Smooth muscle cell of the brain vasculature (primary cell): Measurements from ENCODE around the gene PHF12.

Experiments
- DNase-seq: peaks from one replicate; pipeline ENCODE4 v3.0.0-alpha.2; 2012; ENCODE audit warnings: low read depth, low spot score

PHF12 gene

DNA sequence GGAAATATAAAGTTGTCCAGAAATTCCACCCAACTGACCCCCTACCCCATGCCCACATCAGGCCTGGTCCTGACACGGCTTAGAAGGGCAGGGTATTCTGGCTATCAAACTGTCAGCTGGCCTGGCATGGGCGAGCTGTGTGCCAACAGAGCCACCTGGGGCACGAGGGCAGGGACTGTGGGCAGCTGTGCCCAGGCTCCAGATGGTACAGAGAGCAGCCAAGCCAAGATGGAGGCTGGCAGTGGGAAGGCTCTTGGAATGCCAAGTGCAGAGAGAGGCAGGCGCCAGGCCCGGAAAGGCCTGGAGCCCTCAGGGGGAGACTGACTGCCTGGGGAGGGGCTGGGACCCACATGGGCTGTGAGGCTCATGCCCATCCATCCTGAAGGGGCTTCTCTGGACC, 24.3 kb upstream of the PHF12 start:
- DNase-seq = no peak

DNA sequence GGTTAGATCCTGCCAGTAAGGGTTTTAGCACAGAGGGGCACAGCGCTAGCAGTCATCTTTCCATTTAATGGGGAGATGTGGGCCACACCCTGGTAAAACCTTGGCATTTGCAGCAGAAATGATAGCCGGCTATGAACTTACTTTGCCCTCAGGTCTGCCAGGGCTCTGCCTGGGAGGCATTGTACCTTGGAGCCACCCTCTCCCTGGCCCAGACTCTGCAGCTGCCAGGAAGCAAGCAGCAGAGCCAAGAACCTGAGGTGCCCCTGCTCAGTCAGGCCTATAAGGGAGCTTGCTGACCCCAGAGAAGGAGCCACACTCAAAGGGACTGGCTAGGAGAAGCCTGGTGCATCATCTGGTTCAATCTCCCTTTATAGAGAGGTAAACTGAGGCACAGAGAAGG, 23.7 kb upstream of the PHF12 start:
- no peak for DNase-seq

DNA sequence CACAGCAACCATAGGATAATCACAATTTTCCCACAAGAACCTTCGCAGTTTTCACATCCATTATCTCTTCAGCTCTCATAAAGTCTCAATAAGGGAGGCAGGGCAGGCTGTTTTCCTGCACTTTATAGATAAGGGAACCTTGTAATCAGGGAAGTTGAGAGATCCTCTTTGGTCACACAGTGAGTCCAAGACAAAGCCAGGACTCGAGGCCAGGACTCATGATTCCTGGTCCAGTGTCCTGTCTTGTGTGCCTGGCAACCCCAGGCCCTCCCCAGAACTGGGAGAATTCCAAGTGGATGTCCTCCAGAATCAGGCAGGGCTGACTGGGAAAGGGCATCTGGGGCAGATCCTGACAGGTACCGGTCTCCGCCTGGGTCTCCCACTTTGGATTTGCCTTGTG, 23.1 kb upstream of the PHF12 start:
- DNase-seq = no peak

DNA sequence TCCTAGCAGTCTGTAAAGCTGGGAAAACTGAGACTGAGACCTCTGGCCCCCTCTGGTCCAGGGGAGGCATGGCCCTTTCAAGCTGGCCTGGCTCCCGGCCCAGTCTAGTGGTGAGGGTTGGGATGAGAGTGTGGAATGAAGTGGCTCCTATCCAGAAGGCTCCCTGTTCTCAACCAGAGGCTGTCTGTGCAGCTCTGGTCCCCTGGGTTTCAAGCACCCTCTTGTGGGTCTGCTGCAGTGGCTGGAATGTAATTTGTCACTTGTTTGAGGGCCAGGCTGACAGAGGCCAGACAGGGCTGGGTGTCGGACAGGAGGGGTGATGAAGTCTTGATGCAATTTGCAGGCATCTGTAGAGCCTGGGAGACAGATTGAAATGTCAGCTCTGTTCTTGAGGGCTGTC, 22.1 kb upstream of the PHF12 start:
- DNase-seq = no peak

DNA sequence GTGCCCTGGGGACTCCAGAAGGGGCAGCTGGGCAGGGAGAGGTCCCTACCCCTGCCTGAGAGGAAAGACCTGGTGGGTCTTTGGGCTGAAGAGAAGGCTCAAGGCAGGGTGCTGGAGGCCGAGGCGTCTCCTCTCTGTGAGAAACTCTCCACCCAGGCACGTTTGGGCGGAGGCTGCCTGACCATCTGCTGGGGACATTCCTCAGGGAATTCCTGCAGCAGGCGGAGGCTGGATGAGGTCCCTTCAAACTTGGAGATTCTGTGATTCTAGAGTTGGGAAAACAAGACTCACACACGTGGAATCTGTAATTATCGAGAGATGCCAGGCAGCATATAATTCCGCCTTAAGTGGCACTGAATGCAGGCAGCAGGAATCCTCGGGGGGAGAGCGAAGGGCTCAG, 21.1 kb upstream of the PHF12 start:
- no peak for DNase-seq

DNA sequence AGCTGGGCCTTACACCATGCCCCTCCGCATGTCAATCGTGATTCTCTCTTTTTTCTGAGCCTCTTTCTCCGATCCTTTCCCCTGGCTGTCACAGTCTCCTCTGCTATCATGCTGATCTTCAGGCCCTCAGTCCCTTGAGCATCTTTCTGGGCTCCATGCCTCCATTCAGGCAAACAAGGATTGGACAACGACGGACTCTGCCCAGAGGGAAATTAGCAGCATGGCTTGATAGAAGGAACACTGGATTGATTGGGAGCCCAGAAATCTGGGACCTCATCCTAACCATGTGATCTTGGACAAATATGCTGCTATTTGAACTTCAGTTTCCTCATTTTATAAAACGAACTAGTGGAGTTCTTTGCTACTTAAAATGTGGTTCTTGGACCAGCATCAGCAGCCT, 19.6 kb upstream of the PHF12 start:
- no peak for DNase-seq

DNA sequence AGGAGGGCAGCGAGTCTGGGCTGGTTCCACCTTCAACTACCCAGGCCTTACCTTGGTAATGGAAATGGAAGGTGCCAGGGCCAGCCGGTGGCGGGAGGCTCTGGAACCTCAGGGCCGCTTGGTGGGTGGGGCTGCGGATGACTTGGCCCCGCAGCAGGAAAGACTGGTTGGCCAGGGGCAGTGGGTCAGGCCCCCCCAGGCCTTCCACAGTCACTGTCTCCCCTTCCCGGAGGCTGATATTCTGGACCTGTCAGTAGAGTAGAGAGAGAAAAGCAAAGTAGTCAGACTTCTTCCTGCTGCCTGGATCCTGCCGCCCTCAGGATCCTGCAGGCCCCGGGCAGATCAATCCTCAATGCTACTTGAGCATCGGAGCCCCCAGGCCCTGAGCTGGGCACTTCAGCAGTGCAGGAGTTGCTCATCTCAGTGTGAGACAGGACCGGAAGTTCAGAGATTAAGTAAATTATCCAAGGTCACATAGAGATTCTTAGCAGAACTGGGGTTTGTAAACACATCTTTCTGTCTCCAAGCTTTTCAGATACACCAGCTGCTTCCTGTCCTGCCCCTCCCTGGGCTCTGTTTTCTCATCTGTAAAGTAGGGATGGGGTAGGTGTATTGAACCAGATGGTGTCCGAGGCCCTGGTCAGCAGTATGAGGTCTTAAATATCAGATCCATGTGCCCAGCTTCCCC, 18.5 kb upstream of the PHF12 start:
- no peak for DNase-seq

DNA sequence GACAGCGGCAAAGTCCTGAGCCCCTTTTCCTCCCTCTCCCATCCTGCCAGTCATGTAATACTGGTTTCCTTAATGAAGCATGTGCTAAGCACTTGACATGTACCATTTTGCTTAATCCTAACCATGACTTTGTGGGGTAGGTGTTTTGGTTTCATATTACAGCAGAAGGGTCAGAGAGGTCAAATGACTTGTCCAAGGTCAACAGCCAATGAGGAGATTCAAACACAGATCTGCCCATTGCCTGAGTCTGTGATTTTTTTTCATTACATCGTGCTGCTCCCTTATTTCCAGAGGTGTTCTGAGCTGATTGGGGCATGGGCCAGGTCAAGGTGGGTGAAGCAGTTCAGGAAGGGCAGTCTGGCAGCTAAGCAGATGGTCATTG, 17.6 kb upstream of the PHF12 start:
- DNase-seq = no peak

DNA sequence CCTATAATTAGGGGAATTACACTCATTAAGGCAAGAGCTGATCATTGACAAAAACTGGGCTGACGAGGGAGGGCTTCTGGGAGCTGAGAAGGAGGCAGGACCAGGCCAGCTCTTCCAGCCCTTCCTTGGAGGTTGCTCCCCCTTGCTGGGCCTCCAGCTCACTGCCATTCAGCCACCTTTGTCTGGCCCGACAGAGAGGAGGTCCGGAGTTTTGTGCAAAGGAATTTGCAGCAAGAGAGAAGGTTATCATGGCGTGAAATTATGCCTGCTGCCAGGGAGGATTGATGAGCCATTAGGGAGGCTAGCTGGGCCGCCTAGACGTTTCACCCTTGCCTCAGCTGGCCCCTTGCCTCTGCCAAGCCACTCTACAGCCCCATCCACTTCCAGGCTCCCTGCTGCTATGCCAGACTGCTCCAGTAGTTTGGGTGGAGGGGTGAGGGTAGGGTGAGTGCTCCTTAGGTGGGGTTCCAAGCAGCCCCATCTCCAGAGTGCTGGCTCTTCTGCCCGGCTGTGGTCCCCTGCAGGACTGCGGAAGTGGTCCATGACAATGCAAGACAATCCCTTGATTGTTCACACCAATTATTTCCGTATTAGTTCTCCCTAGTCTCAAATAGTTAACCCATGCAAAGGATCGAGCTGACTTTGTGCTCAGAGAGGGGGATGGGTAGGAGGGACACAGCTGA, 17.1 kb upstream of the PHF12 start:
- no peak for DNase-seq

DNA sequence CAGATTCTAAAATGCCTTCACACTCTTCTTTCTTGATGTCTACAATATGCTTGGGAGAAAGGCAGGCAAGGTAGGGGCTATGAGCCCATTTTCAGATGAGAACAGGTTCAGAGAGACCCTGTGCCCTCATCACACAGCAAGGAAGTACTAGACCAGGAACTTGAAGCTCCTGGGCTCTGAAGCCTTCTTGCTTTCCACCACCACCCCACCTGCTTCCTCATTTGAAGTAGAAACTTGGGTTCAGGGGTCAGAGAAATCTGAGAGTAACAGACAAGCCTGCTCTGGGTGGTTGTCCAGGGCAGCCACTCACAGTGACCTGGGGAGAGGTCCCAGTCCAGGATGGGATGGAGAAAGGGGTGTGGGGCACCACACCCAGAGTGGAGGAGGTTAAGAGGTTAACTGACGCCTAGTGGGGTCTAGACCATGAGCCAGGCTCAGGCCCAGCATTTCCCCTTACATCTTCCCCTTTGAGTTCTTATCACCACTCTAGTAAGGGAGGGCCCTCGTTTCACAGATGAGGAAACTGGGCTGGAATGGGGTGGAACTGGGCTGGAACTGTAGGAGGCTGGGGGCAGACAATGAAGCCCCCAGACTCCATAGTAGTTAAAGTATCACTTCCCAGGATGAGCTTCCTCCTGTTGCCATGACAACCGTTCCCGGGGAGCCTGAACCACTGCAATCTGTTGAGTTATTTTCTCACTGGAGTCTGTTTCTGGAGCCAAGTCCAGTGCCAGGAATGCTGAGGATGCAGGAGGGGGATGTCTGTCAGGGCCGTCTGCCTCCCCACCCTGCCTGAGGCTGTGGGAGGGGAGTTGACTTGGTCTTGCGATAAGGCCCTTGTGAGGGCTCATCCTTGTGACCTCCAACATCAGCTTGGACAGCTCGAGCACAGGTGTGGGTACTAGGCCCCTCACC, 16.2 kb upstream of the PHF12 start:
- no peak for DNase-seq

DNA sequence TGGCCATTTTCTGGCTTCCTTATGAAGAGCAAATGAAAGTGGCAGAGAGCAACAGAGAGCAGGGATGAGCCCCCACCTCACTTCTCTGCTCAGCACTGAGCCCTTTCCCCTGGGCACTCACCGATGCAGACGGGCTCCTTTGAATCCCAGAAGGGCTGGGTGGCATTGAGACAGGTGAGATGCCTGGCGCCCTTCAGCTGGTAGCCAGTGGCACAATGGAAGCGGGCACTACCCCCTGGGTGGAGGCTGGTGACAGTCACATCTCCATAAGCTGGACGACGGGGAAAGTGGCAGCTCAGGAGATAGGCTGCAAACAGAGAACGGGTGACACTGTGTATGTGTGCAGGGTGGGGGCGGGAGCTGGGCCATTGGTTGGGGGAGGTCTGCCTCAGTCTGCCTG, 12.5 kb upstream of the PHF12 start:
- no peak for DNase-seq

DNA sequence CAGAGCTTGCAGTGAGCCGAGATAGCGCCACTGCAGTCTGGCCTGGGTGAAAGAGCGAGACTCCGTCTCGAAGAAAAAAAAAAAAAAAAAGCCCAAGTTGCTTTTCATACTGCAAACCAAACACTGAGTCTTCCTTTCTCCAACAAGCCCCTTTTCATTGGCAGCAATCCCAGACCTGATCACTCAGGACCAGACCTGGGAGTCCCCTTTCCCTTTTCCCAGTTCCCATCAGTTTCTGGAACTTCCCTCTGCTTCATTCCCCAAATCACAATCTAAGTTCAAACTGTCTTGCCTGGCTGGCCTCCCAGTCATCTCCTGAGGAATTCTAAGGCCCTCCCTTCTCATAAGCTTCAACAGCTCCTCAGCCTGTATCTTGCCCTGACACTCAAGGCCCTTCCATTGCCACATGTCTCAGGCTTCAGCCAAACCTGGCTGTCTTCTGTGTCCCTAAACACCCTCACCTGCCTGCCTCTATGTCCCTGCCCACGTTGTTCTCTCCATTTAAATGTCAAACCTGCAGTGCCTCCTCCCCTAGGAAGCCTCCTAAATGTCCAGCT, 11.8 kb upstream of the PHF12 start:
- DNase-seq = no peak

DNA sequence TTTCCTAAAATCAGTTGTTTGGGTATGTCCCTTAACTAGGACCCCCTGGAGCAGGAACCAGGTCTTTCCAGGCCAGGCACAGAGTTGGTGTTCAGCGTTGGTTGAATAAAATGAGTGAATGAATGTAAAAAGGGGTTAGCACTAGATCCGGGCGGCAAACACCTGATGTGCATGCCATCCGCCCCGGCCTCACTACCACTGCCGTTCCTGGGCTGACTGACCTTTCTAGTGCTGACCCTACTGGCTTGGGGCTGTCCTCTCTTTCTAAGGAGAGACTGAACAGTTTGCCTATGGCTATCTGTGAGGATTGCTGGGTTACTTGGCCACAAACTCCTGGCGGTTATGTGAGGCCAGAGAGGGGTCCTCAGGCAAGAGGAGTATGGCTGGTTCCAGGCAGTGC, 10.1 kb upstream of the PHF12 start:
- no peak for DNase-seq

DNA sequence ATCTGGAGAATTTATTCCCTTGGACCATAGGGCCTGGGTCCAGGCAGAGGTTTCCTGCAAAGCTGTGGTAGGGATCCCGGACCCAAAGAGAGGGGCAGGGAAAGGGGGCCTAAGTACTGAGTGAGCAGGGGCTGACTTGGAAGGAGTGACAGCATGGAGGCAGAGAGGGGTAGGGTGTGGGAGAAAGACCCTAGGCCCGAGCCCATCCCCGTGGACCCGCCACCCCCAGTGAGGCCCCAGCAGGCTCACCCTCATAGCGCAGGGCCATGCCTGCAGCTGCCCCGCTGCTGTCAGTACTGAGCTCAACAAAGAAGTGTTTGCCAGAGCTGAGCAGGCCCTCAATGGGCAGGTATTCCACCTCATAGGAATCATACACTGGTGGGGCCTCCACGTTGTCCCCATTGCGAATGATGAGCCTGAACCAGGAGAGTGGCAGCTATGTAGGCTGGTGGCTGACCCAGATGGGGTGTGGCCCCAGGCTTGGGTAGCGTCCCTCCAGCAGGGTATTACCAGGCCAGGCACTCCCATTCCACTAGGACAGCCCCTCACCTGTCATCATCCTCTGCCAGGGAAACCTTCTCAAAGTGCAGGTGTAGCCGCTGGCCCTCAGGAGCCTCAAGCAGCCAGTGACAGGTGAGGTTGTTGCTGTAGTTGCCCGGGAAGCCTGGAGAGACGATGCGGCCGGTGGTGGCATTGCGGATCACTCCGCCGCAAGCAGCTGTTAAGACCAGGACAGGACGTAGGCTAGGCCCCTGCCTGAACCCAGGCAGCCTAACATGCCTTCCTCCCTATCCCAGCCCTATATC, 9.1 kb upstream of the PHF12 start:
- DNase-seq = no peak

DNA sequence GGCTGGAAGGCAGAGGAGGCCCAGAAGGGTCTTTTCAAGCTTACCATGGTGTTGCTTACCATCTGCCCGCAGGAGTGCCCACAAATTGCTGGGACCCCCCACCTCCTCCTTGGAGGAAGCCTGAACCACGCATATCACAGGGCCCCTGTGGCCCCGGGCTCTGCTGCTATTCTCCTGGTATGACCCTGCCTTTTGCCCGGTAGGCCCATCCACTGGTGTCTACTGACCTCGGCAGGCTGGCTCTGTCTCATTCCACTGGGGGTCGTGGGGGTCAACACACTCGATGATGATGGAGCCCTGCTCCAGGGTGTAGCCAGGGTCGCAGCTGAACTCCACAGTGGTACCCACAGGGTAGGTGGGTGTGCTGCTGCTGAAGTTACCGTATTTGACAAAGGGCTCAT, 8.2 kb upstream of the PHF12 start:
- DNase-seq = no peak

DNA sequence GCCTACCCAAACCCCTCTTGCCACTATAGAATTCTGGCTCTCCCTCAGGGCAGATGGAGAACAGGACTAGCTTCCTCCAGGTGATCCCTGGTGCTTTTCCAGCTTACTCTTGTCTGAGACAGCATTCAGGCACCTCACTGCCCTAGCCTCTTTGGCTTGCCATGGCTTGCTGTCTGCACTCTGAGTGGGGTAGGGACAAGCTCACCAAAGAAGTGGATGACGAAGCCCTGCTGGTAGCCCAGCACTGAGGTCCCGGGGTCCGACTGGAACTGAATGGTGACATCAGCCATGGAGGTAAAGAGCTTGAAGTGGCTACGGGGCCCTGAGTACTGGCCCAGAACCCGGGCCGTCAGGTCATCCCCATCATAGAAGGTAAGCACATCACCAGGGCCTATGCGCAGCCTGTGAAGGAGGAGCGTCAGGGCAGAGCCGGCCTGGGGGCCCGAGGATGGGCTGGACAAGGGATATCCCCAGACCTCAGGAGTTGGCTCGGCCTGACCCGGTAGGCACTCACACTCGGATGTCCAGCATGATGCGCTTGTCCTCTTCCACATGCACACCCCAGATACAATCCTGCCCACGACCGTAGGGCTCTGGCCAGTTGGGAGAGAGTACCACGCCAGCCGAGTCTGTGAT, 7.6 kb upstream of the PHF12 start:
- DNase-seq = no peak

DNA sequence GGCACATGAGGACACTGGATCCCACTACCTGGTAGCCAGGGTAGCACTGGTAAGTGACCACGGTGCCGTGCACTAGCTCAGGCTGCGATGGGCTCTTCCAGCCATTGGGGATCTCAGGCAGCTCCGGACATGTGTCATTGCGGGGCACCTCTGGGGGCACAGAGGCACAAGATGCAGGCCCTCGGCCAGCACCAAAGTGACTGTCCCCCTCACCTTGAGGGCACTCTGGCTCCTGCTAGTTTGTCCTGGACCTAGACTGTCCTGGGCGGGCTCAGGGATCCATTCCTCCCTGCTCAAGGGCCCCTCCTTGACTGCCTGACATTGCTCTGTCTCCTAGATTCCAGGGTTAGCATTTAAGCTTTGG, 6.7 kb upstream of the PHF12 start:
- DNase-seq = no peak

DNA sequence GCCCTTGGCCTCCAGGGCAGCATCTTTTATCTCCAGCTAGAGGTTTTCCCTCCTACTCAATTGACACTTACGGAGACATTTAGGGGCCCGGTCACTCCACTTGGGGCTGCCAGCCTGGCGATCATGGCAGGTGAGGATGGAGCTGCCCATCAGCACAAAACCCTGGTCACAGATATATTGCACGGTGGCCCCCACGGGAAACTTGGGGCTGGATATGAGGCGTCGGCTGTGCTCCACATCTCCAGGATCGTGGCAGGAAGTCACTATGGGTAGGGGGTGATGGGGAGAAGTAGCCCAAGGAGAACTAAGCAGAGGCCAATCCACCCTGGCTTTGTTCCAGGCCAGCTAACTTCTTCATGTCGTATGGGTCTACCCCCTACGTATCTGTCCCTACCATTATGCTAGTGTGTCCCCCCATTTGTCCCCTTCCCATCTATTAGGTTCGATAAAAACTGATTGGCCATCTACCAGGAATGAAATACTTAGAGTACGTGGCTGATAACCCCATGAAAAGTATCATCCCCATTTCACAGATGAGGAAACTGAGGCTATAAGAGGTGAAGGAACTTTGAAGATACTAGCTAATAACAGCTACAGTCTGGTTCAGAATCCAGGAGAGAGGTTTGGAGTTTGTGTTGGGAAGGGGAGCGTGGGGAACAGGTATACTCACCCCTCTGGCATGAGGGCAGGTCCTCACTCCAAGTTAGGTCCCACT, 6.1 kb upstream of the PHF12 start:
- no peak for DNase-seq

DNA sequence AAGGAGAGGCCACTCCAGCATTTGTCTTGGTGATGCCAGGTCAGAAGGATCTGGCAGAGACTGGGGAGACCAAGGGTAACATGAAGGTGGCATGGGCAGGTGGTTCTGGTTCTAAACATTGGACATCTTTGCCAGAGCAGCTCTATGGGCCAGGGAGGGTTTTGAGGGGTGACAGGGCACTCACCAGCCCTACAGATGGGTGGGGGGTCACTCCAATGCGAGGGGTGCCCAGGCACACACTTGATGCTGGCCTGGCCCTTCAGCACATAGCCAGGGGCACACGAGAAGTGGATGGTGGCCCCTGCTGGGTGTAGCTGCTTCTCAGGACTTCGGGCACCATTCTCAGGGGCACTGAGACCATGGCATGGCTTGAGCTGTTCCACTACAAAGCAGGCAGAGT, 5.5 kb upstream of the PHF12 start:
- no peak for DNase-seq

DNA sequence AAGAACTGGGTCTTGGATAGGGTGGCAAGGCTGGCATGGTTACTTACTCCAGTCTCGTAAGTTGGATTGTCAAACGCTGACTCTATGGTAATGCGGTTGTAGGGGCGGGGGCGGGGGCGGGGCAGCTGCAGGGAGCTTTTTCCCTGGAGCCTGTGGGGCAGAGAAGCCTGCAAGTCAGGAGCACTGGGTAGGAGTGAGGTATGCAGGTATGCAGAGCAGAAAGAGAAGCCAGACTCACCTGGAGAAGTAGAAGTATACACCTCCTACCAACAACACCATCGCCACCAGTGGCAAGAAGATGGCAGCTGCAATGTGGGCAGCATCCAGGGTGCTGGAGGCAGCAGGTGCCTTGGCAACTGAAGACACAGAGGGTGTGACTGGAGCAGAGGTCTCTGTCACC, 4.8 kb upstream of the PHF12 start:
- no peak for DNase-seq

DNA sequence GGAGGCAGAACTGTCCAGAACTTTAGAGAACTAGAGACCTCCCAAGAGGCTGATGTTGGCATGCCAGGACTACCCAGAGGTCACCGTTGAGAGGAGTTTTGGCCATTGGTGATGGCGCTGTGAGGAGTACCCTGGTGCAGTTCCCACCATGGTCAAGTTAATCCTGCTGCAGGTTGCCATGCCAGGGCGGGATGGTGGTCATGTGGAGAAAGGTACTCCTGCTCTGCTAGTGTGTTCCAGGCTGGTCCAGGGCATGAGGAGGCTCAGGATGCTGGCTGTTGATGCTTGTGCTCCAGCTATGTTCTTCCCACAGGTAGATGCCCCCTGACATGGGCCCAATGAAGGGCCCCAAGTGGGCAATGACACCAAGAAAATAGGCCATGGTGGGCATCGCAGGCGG, 4.1 kb upstream of the PHF12 start:
- no peak for DNase-seq
